Mammary epithelial cell (primary cell): ENCODE results near the gene PLAU.

ENCODE experiments used
- EZH2 ChIP-seq: IDR thresholded peaks from 2 replicates; pipeline ENCODE4 v1.6.1; 2012; ENCODE audit warnings: low read length, inconsistent platforms, borderline replicate concordance
- TF ChIP-seq, protein P1 (sequence below), 2 donors: IDR thresholded peaks in 1 of 2; conservative IDR thresholded peaks in 1 of 2; 2 replicates each; pipeline ENCODE4 v1.5.1; 2011 to 2012; ENCODE audit warnings: inconsistent platforms in 2 of 2, low read length in 2 of 2, mild to moderate bottlenecking in 2 of 2, control low read depth in 1 of 2, low read depth in 1 of 2; ENCODE audit not compliant: insufficient read depth in 1 of 2; ENCODE audit errors: extremely low read depth in 1 of 2

DNA sequence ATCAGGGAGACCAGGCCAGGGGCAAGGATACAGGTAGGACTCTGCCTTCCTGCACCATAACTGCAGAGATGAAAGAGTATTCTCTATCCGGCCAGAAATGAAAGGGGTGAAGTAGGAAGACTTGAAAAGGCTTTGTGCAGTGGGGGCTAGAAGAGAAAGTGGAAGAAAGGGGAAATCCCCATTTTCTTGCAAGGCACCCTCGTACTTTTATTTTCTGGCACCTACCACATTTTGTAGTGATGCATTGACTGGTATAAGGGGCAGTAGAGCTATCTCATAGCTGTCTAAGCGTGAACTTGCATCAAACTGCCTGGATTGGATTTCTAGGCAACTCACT, 35.8 kb upstream of the PLAU start:
- TF ChIP-seq EZH2, result no peak
- TF ChIP-seq, protein P1, sequence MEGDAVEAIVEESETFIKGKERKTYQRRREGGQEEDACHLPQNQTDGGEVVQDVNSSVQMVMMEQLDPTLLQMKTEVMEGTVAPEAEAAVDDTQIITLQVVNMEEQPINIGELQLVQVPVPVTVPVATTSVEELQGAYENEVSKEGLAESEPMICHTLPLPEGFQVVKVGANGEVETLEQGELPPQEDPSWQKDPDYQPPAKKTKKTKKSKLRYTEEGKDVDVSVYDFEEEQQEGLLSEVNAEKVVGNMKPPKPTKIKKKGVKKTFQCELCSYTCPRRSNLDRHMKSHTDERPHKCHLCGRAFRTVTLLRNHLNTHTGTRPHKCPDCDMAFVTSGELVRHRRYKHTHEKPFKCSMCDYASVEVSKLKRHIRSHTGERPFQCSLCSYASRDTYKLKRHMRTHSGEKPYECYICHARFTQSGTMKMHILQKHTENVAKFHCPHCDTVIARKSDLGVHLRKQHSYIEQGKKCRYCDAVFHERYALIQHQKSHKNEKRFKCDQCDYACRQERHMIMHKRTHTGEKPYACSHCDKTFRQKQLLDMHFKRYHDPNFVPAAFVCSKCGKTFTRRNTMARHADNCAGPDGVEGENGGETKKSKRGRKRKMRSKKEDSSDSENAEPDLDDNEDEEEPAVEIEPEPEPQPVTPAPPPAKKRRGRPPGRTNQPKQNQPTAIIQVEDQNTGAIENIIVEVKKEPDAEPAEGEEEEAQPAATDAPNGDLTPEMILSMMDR (conservative IDR thresholded peaks at IDR 0.05 in 1 of 2, IDR thresholded peaks at IDR 0.05 in 1 of 2; ENCODE audit: extremely low read depth in 1 of 2, insufficient read depth in 1 of 2, low read depth in 1 of 2, low read length in 2 of 2), result no peak
